Activated CD4-positive, CD25-positive, alpha-beta regulatory T cell treated with anti-CD3 and anti-CD28 coated beads, Interleukin-2, amount 50 U/mL, for 16 hours (primary cell): ENCODE results near the gene ABCA3.

Source experiments
- DNase-seq: peaks from one replicate; pipeline ENCODE4 v3.0.0-alpha.2; 2020; ENCODE audit warnings: low read depth, low spot score

Gene ABCA3

GRCh38 chr16:2235695-2236336 lies 104.7 kb downstream of the ABCA3 start:
- DNase-seq, result no peak

- DNase-seq, result no peak
Measured at GRCh38 chr16:2235234-2235651, 105.3 kb downstream of the ABCA3 start.

- DNase-seq, result no peak
Measured at GRCh38 chr16:2234813-2235170, 105.7 kb downstream of the ABCA3 start.

GRCh38 chr16:2233872-2234812 lies 106.4 kb downstream of the ABCA3 start:
- no peak for DNase-seq

GRCh38 chr16:2233046-2233775 lies 107.3 kb downstream of the ABCA3 start:
- DNase-seq, result no peak

- DNase-seq, result no peak
Measured at GRCh38 chr16:2232094-2232990, 108.2 kb downstream of the ABCA3 start.

- DNase-seq, result no peak
Measured at GRCh38 chr16:2231016-2231931, 109.3 kb downstream of the ABCA3 start.

GRCh38 chr16:2230376-2230775 lies 110.2 kb downstream of the ABCA3 start:
- DNase-seq, result no peak

- no peak for DNase-seq
Measured at GRCh38 chr16:2229632-2230250, 110.8 kb downstream of the ABCA3 start.

- no peak for DNase-seq
Measured at GRCh38 chr16:2229091-2229490, 111.4 kb downstream of the ABCA3 start.

- no peak for DNase-seq
Measured at GRCh38 chr16:2228161-2228824, 112.2 kb downstream of the ABCA3 start.

- DNase-seq, result no peak
Measured at GRCh38 chr16:2226918-2227317, 113.6 kb downstream of the ABCA3 start.

- DNase-seq, result no peak
Measured at GRCh38 chr16:2226245-2226793, 114.2 kb downstream of the ABCA3 start.
